COLO829 (cell line): Measurements from ENCODE around the gene SLC6A1.

Experiments
- DNase-seq: peaks from one replicate; pipeline ENCODE4 v3.0.0; 2012; ENCODE audit warnings: low spot score

The SLC6A1 gene

GRCh38 chr3:11019116-11019819 is 26.7 kb downstream of the SLC6A1 start:
- DNase-seq, result no peak

- DNase-seq, result no peak
Observed at GRCh38 chr3:11020764-11021163, 28.2 kb downstream of the SLC6A1 start.

- DNase-seq, result no peak
Observed at GRCh38 chr3:11021611-11022011, 29.1 kb downstream of the SLC6A1 start.

GRCh38 chr3:11022115-11022514 is 29.6 kb downstream of the SLC6A1 start:
- DNase-seq, result no peak

- DNase-seq, result no peak
Observed at GRCh38 chr3:11024181-11024580, 31.6 kb downstream of the SLC6A1 start.

GRCh38 chr3:11029948-11030347 is 37.4 kb downstream of the SLC6A1 start:
- no peak for DNase-seq

- no peak for DNase-seq
Observed at GRCh38 chr3:11033871-11034270, 41.3 kb downstream of the SLC6A1 start.

GRCh38 chr3:11034309-11034985 is 41.9 kb downstream of the SLC6A1 start:
- no peak for DNase-seq

- DNase-seq, result no peak
Observed at GRCh38 chr3:11035757-11036505, 43.4 kb downstream of the SLC6A1 start.

GRCh38 chr3:11037241-11037873 is 44.8 kb downstream of the SLC6A1 start:
- DNase-seq, result no peak

- no peak for DNase-seq
Observed at GRCh38 chr3:11037976-11038375, 45.4 kb downstream of the SLC6A1 start.

- DNase-seq, result no peak
Observed at GRCh38 chr3:11045536-11045935, 53.0 kb downstream of the SLC6A1 start.

GRCh38 chr3:11047500-11047899 is 55.0 kb downstream of the SLC6A1 start:
- no peak for DNase-seq

- no peak for DNase-seq
Observed at GRCh38 chr3:11050666-11051323, 58.2 kb downstream of the SLC6A1 start.

GRCh38 chr3:11053926-11054503 is 61.5 kb downstream of the SLC6A1 start:
- no peak for DNase-seq

- no peak for DNase-seq
Observed at GRCh38 chr3:11054739-11055438, 62.3 kb downstream of the SLC6A1 start.

GRCh38 chr3:11055496-11055895 is 62.9 kb downstream of the SLC6A1 start:
- no peak for DNase-seq

GRCh38 chr3:11056531-11057050 is 64.0 kb downstream of the SLC6A1 start:
- DNase-seq, result no peak

GRCh38 chr3:11057655-11058054 is 65.1 kb downstream of the SLC6A1 start:
- no peak for DNase-seq

- peak; percentile 36 for DNase-seq
Observed at GRCh38 chr3:11059090-11059798, 66.7 kb downstream of the SLC6A1 start.
